GM12864 (cell line): ENCODE results near the gene IL22.

Experiments used
- DNase-seq: peaks from one replicate; pipeline ENCODE4 v3.0.0-alpha.2; 2011; ENCODE audit warnings: low read depth
- H3K4me3 ChIP-seq: 2 replicates; pipeline ENCODE4 v1.5.1; 2011; ENCODE audit warnings: mild to moderate bottlenecking, low read depth, low read length, control low read depth
- TF ChIP-seq, protein P1 (sequence below): IDR thresholded peaks from 2 replicates; pipeline ENCODE4 v1.5.1; 2011; ENCODE audit warnings: low read depth, mild to moderate bottlenecking, moderate library complexity, low read length, control low read depth, inconsistent platforms; ENCODE audit errors: missing control alignments

Gene IL22

DNA sequence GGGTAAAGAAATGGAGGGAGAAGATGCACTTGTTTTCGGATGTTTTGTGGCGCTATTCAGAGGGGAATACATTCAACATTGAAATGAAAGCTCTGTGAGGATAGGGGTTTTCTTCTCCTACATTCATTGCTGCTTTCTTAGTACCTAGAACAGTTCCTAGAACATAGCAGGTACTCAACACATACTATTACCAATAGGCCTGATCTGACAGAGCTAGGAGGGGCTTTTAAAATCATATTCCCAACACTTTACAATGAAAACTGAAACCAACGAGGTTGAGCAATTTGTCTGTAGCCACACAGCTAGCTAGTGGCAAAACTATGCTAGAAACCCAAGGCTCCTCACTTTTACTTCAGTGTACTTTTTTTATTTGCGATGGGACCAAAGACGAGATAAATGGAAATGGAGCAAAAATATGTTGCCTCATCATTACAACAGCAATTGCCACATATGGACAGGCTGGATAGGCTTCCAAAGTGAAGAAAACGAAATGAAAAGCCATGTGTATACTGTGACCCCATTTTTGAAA is 23.1 kb upstream of the IL22 start:
- H3K4me3 ChIP-seq: no peak overlapping the region
- TF ChIP-seq, protein P1, sequence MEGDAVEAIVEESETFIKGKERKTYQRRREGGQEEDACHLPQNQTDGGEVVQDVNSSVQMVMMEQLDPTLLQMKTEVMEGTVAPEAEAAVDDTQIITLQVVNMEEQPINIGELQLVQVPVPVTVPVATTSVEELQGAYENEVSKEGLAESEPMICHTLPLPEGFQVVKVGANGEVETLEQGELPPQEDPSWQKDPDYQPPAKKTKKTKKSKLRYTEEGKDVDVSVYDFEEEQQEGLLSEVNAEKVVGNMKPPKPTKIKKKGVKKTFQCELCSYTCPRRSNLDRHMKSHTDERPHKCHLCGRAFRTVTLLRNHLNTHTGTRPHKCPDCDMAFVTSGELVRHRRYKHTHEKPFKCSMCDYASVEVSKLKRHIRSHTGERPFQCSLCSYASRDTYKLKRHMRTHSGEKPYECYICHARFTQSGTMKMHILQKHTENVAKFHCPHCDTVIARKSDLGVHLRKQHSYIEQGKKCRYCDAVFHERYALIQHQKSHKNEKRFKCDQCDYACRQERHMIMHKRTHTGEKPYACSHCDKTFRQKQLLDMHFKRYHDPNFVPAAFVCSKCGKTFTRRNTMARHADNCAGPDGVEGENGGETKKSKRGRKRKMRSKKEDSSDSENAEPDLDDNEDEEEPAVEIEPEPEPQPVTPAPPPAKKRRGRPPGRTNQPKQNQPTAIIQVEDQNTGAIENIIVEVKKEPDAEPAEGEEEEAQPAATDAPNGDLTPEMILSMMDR: no peak
- no peak for DNase-seq

DNA sequence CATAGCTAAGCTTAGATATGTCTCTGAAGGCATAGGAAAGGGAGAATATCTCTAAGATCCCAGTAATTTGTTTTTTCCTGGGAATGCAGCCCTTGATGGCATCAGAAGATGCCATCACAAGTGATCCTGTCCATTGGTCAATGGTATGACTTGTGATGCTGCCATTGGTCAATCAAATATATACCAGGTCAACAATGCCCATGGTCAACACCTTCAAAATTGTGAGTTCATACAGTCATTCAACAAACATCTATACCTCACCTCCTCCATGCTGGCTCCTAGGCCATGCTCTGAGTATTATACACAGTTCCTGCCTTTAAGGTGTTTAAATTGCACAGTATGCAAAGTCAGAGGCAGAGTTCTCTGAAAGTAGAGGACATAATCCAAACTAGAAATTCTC is 19.3 kb upstream of the IL22 start:
- DNase-seq: no peak
- H3K4me3 ChIP-seq: no peak overlapping the region
- TF ChIP-seq, protein P1: no peak

GRCh38 chr12:68271346-68271745 is 17.9 kb upstream of the IL22 start:
- DNase-seq: no peak
- TF ChIP-seq, protein P1: no peak
- no peak overlapping the region for H3K4me3 ChIP-seq

GRCh38 chr12:68270358-68270757 is 17.0 kb upstream of the IL22 start:
- TF ChIP-seq, protein P1: no peak
- DNase-seq: no peak
- H3K4me3 ChIP-seq: no peak overlapping the region

GRCh38 chr12:68269779-68270178 is 16.4 kb upstream of the IL22 start:
- TF ChIP-seq, protein P1: no peak
- DNase-seq: no peak
- no peak overlapping the region for H3K4me3 ChIP-seq

DNA sequence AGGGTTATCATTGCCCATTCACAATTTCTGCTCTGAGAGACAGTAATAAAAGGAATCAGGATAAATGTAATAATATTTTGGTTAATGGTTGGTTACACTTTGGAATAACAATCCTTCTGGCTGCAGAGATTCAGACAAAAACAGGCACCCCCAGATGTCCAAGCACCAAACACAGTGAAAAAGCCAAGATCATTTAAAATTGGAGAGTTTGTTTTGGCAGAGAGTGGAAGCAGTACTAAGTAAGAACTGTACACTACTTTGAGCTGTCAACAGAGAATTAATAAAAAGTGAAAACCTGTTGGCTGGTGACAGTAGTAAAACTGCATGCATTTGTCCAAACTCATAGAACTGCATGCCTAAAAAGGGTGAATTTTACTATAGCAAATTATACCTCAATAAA is 15.6 kb upstream of the IL22 start:
- DNase-seq: no peak
- TF ChIP-seq, protein P1: no peak
- H3K4me3 ChIP-seq: no peak overlapping the region

- DNase-seq: no peak
- H3K4me3 ChIP-seq: no peak overlapping the region
- TF ChIP-seq, protein P1: no peak
Measured at GRCh38 chr12:68267892-68268396, 14.5 kb upstream of the IL22 start.
